CD4-positive, alpha-beta T cell treated with Interferon gamma for 1 hour (primary cell): ENCODE results near the gene MARCHF5.
A peak's percentile ranks its signal among the peaks of the same experiment; 100 is the strongest.

ENCODE experiments used
- DNase-seq: peaks from one replicate; pipeline ENCODE4 v3.0.0-alpha.2; 2020

MARCHF5 gene

GRCh38 chr10:92290837-92291615, at the start of gene MARCHF5, which contains the start of gene CPEB3:
MARCHF5 (plus strand) TSS chr10:92291167; CDS start chr10:92291495, 328 bp downstream.
CPEB3 (minus strand) TSS chr10:92291078; CDS start chr10:92240350, 50,728 bp downstream.
- DNase-seq, result peak; percentile 94

GRCh38 chr10:92241501-92241900, 49.5 kb upstream of the MARCHF5 start:
- no peak for DNase-seq

- DNase-seq, result no peak
These were observed 48.6 kb upstream of the MARCHF5 start for GRCh38 chr10:92242380-92242779.

GRCh38 chr10:92242910-92243671, 47.9 kb upstream of the MARCHF5 start:
- peak; percentile 53 for DNase-seq

- DNase-seq, result no peak
These were observed 46.2 kb upstream of the MARCHF5 start for GRCh38 chr10:92244796-92245195.

GRCh38 chr10:92248566-92248965, 42.4 kb upstream of the MARCHF5 start:
- no peak for DNase-seq

- no peak for DNase-seq
These were observed 27.6 kb upstream of the MARCHF5 start for GRCh38 chr10:92263396-92263795.

- no peak for DNase-seq
These were observed 26.7 kb upstream of the MARCHF5 start for GRCh38 chr10:92264249-92264648.

- no peak for DNase-seq
These were observed 25.2 kb upstream of the MARCHF5 start for GRCh38 chr10:92265687-92266258.

GRCh38 chr10:92267343-92267742, 23.6 kb upstream of the MARCHF5 start:
- no peak for DNase-seq

- DNase-seq, result no peak
These were observed 22.2 kb upstream of the MARCHF5 start for GRCh38 chr10:92268748-92269147.

GRCh38 chr10:92274071-92274470, 16.9 kb upstream of the MARCHF5 start:
- no peak for DNase-seq

GRCh38 chr10:92278996-92279696, 11.8 kb upstream of the MARCHF5 start:
- DNase-seq, result no peak

- no peak for DNase-seq
These were observed 6.8 kb upstream of the MARCHF5 start for GRCh38 chr10:92284112-92284704.

GRCh38 chr10:92290076-92290836, 711 bp upstream of the MARCHF5 start:
- DNase-seq, result peak; percentile 13

GRCh38 chr10:92291616-92291865, 574 bp downstream of the MARCHF5 start:
- DNase-seq, result no peak

GRCh38 chr10:92291921-92292845, 1.2 kb downstream of the MARCHF5 start:
- peak; percentile 42 for DNase-seq

- no peak for DNase-seq
These were observed 7.5 kb downstream of the MARCHF5 start for GRCh38 chr10:92298487-92298886.

GRCh38 chr10:92303096-92303495, 12.1 kb downstream of the MARCHF5 start:
- DNase-seq, result no peak

GRCh38 chr10:92304061-92304460, 13.1 kb downstream of the MARCHF5 start:
- DNase-seq, result no peak
